HPDE6-E6E7 (cell line): Measurements from ENCODE around the gene ZNF263.
"Not testable (repeated sequence)": the region's sequence is repeated elsewhere in the genome, so short reads cannot be mapped to it uniquely, and the experiment has no call there.

Source experiments
- DNase-seq: peaks from one replicate; pipeline ENCODE4 v3.0.0; 2011; ENCODE audit warnings: missing footprints; ENCODE audit errors: extremely low spot score

The ZNF263 gene

DNA sequence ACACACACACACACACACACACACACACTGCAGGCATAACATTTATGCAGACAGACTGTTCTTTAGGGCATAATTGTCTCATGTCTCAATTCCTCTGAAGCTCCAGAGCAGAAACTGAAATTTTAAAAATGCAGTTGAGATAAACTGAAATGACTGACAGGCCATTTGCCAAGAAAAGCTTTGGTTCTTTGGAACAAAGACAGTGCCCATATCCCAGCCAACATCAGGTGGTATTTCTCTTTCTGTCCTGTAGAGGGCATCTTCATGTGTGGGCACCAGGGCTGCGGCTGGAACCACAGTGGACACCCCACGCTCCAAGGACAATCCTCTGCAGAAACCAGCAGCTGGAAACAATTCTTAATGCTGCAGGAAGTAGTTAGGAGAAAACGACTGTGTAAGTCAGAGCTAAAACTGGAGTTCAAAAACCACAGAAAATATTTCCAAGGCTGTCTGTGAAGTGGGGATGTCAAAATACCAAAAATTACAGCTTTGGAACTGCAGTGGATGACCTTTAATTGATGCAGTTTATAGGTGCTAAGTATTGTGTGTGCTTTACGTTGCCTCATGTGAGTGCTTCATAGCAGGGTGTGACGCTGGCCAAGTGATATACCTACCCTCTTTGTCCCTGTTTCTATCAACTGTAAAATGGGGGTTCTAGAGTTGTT, 16.3 kb upstream of the ZNF263 start:
- no peak for DNase-seq

DNA sequence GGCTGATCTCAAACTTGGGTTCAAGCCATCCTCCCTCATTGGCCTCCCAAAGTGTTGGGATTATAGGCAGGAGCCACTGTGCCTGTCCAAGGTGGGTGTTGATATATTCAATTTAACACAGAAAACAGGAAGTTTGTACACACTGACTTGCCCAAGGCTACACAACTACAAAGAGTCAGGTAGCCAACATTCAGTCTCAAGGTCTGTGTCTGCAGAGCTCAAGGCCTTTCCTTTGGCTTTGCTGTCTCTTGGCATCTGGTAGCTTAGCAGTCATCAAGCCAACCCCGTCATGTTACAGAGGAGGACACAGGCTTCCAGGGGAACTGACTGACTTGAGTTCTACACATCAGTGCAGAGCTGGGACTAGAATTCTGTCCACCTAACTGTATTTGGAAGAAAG, 15.0 kb upstream of the ZNF263 start:
- no peak for DNase-seq

DNA sequence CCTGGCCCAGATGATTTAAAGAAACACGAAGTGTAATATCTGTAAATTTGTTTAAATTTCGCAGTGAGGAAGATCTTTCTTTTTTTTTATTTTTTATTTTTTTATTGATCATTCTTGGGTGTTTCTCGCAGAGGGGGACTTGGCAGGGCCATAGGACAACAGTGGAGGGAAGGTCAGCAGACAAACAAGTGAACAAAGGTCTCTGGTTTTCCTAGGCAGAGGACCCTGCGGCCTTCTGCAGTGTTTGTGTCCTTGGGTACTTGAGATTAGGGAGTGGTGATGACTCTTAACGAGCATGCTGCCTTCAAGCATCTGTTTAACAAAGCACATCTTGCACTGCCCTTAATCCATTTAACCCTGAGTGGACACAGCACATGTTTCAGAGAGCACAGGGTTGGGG, 12.6 kb upstream of the ZNF263 start:
- not testable (repeated sequence) for DNase-seq

DNA sequence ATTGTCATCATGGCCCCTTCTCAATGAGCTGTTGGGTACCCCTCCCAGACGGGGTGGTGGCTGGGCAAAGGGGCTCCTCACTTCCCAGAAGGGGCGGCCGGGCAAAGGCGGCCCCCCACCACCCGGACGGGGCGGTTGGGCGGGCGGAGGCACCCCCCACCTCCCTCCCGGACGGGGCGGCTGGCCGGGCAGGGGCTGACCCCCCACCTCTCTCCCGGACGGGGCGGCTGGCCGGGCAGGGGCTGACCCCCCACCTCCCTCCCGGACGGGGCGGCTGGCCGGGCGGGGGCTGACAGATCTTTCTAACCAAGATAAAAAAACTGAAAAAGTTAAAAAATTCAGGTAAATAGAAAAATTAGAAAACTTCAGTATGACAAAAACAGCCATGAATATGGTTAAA, 12.0 kb upstream of the ZNF263 start:
- DNase-seq, result not testable (repeated sequence)

DNA sequence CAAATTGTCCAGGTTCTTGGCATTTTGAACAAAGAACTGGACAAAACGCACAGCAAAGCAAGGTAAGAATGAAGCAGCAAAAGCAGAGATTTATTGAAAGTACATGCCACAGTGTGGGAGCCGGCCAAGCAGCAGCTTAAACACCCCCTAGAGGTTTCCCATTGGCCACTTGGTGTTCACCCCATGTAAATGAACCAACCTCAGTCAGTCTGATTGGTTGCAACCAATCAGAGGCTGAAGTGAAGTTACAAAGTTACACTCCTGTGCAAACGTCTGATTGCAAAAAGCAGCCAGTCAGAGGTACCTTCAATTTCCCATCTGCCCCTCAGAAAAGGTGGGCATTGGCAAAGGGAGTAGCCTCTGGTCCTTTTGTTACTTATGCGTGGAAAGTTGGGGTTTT, 8.8 kb upstream of the ZNF263 start:
- no peak for DNase-seq

DNA sequence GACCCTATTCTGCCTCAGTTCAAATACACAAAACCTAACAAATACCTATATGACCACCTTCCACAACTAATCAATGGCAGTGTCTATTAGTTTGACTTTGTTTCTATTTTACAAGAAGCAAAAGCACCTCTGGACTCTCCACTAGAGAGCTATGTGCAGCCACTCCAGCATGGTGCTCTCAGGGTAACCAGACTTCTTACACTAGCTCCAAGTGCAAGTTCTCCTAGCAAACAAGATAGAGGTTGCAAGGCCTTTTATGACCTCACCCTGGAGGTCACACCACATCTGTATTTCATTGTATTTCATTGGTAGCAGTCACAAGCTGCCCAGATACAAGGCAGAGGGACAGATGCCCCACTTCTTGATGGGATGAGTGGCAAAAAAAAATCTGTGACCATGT, 8.3 kb upstream of the ZNF263 start:
- DNase-seq, result no peak

DNA sequence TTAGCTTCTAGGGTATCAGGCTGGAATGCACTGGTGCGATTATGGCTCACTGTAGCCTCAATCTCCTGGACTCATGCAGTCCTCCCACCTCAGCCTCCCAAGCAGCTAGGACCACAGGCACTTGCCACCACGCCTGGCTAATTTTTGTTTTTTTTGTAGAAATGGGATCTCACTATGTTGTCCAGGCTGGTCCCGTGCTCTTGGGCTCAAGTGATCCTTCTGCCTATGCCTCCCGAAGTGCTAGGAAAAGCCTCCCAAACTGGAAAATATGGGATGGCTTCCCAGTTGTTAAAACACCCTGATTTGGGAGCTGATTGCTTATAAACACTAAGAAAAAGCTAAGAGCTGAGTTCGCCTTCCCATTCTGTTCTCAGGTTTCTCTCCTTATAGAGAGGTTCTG, 6.6 kb upstream of the ZNF263 start:
- DNase-seq, result no peak

DNA sequence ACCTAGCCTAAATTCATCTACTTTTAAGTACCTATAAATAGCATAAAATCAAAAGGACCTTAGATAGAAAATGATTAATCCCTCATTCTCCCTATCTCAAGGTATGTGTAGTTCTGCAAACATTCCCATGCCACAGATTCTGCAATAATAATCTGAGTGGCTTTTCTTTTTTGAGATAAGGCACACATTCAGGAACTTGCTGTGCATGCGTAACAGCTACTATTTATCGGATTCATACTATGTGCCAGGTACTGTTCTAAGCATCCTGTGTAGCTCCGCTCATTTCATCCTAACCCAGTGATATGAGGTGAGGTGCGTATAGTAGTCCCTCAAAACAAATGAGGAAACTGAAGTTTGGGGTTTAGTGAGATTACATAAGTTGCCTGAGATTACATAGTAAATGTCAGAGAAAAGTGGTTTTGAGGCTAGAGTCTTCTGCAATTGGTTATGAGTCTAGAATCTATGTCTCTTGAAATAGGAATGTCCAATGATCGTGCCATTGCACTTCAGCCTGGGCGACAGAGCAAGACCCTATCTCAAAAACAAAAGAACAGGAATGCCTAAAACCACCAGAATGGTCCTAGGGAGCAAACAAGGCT, 2.0 kb upstream of the ZNF263 start:
- no peak for DNase-seq

DNA sequence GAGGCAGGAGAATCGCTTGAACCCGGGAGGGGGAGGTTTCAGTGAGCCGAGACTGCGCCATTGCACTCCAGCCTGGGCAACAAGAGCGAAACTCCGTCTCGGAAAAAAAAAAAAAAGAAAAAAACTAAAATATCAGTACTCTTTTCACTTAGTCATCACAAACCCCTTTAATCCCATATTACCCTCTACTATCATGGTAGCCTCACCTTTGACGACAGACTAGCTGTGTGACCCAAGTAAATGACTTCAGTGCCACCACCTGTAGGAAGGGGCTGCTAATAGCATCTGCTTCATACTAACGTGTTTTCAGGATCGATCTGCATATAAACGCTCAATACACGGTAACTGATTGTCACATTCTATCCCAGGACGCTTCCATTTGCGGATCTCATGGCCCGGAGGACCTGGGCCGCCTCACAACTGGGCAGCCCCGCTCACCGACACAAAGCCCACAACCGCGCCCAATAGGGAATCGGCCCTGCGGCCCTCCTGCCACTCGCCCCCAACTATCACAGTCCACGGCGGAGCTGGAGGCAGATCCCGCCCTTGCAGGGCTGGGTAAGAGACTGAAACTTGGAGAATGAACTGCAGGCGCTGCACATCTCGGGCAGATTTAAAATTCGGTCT, 1.1 kb upstream of the ZNF263 start:
- peak; percentile 41 for DNase-seq

DNA sequence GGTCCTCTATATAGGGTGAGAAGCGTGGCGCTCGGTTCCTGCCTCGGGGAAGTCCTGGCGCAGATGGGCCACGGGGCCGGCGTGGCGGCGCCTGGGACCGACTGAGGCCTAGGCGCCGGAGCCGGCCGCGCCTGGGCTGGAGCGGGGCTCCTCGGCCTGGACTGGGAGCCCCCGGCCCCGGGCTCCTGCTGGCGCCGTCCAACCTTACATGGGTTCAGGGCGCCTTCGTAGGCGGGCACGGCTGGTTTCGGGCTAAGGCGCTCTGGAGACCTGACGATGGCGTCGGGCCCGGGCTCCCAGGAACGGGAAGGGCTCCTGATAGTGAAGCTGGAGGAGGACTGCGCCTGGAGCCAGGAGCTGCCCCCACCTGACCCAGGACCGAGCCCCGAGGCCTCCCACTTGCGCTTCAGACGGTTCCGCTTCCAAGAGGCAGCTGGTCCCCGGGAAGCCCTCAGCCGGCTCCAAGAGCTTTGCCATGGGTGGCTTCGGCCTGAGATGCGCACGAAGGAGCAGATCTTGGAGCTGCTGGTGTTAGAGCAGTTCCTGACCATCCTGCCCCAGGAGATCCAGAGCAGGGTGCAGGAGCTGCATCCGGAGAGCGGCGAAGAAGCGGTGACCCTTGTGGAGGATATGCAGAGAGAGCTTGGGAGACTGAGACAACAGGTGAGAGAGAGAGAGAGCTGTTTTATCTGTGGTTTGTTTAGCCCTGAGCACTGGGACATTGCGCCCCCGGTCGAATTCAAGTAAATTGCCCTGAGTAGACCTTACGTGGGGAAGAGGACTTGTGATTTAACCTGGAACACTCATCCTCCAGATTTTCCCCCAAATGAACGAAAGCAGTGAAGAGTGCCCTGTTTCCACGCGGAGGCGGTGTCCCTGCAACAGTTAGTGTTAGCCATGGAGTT, 504 bp downstream of the ZNF263 start:
- peak; percentile 14 for DNase-seq

DNA sequence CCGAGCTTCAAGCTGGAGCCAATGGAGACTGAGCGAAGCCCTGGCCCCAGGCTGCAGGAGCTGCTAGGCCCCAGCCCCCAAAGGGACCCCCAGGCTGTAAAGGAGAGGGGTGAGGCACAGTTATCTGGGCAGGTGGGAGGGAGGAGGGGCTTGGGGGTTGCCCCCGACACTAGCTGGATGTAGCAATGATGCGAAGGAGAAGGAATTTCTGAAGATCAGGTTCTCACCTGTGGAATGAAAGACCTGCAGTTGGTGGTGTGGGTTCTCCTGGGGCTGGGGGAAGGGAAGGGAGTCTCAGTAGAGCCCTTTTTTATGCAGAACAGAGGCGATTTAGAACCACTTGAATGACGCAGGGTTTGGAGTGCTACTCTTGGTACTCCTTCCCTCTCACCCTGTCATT, 1.8 kb downstream of the ZNF263 start:
- no peak for DNase-seq

DNA sequence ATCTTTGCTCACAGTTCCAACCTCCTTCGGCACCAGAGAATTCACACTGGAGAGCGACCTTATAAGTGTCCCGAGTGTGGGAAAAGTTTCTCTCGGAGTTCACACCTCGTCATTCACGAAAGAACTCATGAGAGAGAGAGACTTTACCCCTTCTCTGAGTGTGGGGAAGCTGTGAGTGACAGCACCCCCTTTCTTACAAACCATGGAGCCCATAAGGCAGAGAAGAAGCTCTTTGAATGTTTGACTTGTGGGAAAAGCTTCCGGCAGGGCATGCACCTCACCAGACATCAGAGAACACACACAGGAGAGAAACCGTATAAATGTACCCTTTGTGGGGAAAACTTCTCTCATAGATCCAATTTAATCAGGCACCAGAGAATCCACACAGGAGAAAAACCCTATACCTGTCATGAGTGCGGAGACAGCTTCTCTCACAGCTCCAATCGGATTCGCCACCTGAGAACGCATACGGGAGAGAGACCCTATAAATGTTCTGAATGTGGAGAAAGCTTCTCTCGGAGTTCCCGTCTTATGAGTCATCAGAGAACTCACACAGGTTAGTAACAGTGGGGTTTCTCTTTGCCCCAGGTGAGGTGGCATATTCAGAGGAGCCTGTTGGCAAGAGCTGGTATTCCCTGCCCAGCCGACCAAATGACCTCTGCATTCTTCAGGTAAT, 6.8 kb downstream of the ZNF263 start:
- no peak for DNase-seq

DNA sequence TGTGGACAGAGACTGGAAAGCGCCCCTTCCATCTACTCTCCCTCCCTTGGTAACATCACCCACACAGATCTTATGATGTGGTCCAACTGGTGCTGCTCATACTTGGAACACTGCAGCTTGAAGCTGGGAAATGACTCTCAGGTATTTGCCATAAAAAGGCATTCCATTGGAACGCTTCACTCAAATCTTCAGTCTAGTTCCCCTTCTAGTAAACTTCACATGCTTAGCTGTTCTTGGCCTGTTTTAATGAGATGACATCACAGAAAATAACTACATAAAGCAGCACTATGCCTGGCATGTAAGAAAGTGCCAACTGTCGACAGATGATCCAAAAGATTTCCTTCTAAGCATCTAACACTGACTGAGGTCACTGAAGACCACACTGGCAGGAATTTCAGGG, 9.3 kb downstream of the ZNF263 start:
- DNase-seq, result no peak

DNA sequence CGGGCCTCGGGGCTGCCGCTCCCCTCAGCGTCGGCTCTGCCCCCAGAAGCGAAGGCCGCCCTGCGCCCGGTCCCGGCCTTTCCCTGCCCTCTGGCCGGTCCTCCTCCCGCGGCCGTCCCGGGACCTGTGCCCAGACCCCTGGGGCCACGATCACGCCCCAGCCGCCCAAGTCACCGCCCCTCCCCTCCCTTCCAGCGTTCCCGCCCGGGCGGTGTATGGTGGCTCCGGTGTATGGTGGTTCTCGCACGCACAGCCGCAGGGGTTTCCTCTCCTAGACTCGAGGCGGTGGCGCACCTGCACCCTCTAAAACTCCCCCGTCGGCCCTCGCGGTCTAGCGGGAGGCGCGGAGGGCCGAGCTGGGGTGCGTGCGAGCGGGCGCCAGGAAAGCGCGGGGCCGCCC, 11.9 kb downstream of the ZNF263 start:
- no peak for DNase-seq

DNA sequence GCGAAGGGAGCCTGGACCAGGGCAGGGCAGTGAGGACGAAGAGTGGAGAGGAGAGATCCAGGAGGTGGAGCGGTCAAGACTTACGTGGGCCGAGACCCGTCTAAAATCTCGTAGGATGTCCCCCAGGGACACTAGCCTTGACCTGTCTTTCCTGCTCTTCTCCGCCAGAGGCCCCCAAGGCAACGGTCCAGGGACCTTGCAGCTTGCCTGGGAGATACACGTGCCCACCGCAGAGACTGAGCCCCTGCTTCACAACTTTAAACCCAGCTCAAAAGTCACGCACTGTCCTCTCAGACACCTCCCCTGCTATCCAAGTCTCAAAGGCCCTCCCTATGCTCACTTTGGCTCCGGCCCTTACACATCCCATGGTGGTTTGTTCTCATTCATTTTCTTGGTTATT, 12.5 kb downstream of the ZNF263 start:
- DNase-seq, result no peak

DNA sequence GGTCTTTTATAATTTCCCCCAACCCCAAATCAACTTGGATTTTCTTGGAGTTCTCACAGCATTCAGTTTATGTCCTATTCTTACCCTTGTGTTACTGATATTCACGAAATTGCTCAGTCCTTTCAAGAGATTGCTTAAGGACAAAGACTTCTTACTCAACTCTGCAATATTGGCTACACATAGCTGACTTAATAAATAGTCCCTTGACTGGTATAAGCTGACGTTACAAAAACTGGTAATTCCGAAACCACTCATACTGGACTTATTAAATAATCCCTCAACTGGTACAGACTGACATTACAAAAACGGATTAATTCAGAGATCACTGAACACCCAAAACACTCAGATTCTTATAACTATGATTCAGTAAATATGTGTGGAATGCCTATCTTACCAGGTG, 21.1 kb downstream of the ZNF263 start:
- no peak for DNase-seq

DNA sequence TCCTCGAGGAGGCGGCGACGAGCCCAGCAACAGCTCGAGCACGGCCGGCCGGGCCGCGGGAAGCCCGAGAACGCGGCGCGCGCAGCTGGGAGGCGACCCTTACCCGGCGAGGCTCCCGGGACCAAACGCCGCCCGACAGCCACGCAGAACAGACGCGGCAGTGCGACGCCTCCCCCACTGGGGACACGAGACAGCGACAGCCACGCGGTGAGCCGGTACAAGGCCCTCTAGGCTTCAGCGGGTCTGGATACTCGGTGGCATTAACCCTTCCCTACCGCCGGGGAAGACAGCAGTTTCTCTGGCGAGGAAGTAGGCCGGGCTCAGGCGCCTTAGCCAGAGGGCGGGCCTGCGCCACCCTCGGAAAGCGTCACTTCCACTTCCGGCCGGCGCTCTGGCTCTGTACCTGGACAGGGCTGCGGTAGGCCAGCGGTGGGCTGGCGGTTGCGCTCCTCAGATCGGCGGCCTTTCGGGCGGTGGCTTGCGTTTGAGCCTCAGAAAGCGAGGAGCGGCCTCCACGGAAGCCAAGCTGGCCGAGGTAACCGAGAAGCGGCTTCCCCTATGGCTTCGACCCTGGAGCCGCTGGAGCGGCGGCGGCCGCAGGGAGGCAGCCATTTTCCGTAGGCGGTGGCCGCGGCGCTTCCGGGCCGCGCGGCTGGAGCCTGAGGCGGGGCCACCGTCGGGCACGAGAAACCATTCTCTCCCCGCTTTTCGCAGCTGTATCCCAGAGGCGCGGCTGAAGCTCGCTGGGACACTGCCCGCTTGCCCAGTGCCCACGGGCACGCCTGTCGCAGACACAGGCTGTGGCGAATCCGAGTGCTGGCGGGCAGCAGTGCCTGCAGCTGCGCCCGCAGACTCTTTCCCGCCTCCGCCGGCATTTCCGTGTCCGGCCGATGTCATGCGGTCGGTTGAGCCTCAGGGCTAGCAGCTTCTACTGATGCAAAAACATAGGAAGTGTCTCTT, 22.1 kb downstream of the ZNF263 start, which contains the start of the genes TIGD7 and ZNF75A:
TSS of gene TIGD7 (minus strand) at position 322 of the 960 bp plus-strand sequence. CDS start 4,816 bp downstream, outside the sequence.
TSS of gene ZNF75A (plus strand) at position 389 of the 960 bp plus-strand sequence. CDS start 2,932 bp downstream, outside the sequence.
- DNase-seq, result peak; percentile 90

DNA sequence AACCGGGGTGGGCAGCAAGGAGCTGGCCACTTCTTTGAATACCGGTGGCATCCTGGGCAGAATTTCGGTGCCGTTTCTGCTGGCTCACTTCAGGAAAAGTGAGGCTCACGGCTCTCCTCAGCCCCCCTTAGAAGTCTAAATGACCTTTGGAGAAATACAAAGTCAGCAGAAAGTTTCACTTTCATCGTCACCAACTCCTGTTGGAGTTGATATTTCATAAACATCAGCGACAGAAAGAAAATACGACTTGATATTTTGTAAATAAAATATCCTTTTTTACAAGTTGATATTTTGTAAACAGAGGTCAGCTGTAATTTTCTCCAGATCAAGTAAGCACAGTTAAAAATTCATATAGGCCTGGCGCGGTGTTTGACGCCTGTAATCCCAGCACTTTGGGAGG, 22.8 kb downstream of the ZNF263 start:
- no peak for DNase-seq

DNA sequence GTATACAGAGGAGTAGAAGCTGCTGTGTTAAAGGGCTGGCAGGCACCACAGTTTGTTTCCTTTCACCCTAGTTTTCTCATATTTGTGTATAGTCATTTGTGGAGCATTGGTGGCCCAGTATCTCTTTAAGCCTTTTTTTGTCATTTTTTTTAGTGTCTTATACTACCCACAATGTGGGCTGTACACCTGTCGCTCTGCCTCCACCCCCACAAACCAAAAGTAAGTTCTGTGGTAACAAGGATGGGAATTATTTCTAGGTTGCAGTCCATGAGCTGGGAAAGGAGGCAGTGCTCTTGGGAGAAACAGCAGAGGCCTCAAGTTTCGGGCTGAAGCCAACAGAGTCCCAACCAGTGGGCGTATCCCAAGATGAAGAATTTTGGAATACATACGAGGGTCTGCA, 28.2 kb downstream of the ZNF263 start:
- no peak for DNase-seq

DNA sequence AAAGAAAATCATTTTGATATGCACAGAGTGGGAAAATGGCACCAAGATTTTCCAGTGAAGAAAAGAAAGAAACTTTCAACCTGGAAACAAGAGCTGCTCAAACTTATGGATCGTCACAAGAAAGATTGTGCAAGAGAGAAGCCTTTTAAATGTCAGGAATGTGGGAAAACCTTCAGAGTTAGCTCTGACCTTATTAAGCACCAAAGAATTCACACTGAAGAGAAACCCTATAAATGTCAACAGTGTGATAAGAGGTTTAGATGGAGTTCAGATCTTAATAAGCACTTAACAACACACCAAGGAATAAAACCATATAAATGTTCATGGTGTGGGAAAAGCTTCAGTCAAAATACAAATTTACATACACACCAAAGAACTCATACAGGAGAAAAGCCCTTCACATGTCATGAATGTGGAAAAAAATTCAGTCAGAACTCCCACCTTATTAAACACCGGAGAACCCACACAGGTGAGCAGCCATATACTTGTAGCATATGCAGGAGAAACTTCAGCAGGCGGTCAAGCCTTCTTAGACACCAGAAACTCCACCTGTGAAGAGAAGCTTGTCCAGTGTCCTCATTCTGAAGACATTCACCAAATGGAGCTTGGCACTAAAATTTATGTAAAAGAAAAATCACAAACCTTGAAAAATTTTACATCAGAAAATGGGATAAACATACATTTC, 34.2 kb downstream of the ZNF263 start:
- no peak for DNase-seq
